HEK293 (cell line): Measurements from ENCODE around the gene CXXC5.
"Not testable (repeated sequence)": the region's sequence is repeated elsewhere in the genome, so short reads cannot be mapped to it uniquely, and the experiment has no call there.

Source experiments
- CTCF ChIA-PET: fragments of 350-600 bp; formaldehyde crosslinking; extraction: SDS; loops from one replicate; lab custom pipeline; 2021; ENCODE audit warnings: antibody characterized with exemption; lab: Yijun Ruan, JAX
- POLR2A ChIA-PET: fragments of 300-600 bp; formaldehyde crosslinking; extraction: SDS; loops from one replicate; lab custom pipeline; 2020; ENCODE audit warnings: antibody characterized with exemption, inconsistent platforms; lab: Yijun Ruan, JAX
- H3K27ac ChIP-seq: fragments of 200-500 bp; sonication (Bioruptor generic); 2 replicates; pipeline ENCODE4 v1.5.1; 2014; ENCODE audit warnings: low read depth, low read length, control low read depth, inconsistent platforms; ENCODE audit errors: extremely low read depth
- H3K36me3 ChIP-seq, 2 experiments: fragments of 200-500 bp in 1 of 2; sonication (Bioruptor generic) in 1 of 2; 1 replicate in 1 of 2; 2 replicates in 1 of 2; pipeline ENCODE4 v1.5.1; 2014 to 2017; ENCODE audit warnings: inconsistent platforms in 2 of 2, low read length in 2 of 2; ENCODE audit not compliant: control insufficient read depth in 2 of 2, insufficient read depth in 1 of 2
- H3K4me1 ChIP-seq: fragments of 200-500 bp; sonication (Bioruptor generic); 2 replicates; pipeline ENCODE4 v1.5.1; 2014; ENCODE audit warnings: mild to moderate bottlenecking, low read length, inconsistent platforms; ENCODE audit not compliant: control insufficient read depth, insufficient read depth
- H3K4me3 ChIP-seq: 2 replicates; pipeline ENCODE4 v1.5.1; 2011; ENCODE audit warnings: low read depth, mild to moderate bottlenecking, control low read depth, low read length, moderate library complexity
- H3K9me3 ChIP-seq: fragments of 200-500 bp; sonication (Bioruptor generic); 2 replicates; pipeline ENCODE4 v1.5.1; 2014; ENCODE audit warnings: low read depth, low read length, inconsistent platforms; ENCODE audit not compliant: control insufficient read depth, insufficient read depth
- BCL11A ChIP-seq: fragments of 450-650 bp; formaldehyde crosslinking; IDR thresholded peaks from 2 replicates; pipeline ENCODE4 v1.5.1; 2016; ENCODE audit warnings: low read depth, missing biosample characterization, missing genetic modification characterization
- GLIS2 ChIP-seq: fragments of 450-650 bp; formaldehyde crosslinking; IDR thresholded peaks from 2 replicates; pipeline ENCODE4 v1.5.1; 2016; ENCODE audit warnings: missing biosample characterization, missing genetic modification characterization
- PRDM1 ChIP-seq: fragments of 450-650 bp; formaldehyde crosslinking; IDR thresholded peaks from 2 replicates; pipeline ENCODE4; 2016; ENCODE audit warnings: missing biosample characterization, missing genetic modification characterization
- RBAK ChIP-seq: fragments of 450-650 bp; formaldehyde crosslinking; IDR thresholded peaks from 2 replicates; pipeline ENCODE4 v1.5.1; 2016; ENCODE audit warnings: missing biosample characterization, missing genetic modification characterization
- REPIN1 ChIP-seq: fragments of 450-650 bp; formaldehyde crosslinking; IDR thresholded peaks from 2 replicates; pipeline ENCODE4 v1.5.1; 2017; ENCODE audit warnings: missing biosample characterization, missing genetic modification characterization, low read depth
- ZBTB1 ChIP-seq: fragments of 450-650 bp; formaldehyde crosslinking; IDR thresholded peaks from 2 replicates; pipeline ENCODE4 v1.5.1; 2016; ENCODE audit warnings: missing biosample characterization, missing genetic modification characterization
- ZNF121 ChIP-seq: fragments of 450-650 bp; formaldehyde crosslinking; IDR thresholded peaks from 2 replicates; pipeline ENCODE4 v1.5.1; 2016; ENCODE audit warnings: missing biosample characterization, missing genetic modification characterization
- ZNF155 ChIP-seq: fragments of 450-650 bp; formaldehyde crosslinking; IDR thresholded peaks from 2 replicates; pipeline ENCODE4 v1.5.1; 2016; ENCODE audit warnings: missing biosample characterization, missing genetic modification characterization
- ZNF2 ChIP-seq: fragments of 450-650 bp; formaldehyde crosslinking; IDR thresholded peaks from 2 replicates; pipeline ENCODE4 v1.5.1; 2016; ENCODE audit warnings: missing biosample characterization, missing genetic modification characterization
- ZNF341 ChIP-seq: fragments of 450-650 bp; formaldehyde crosslinking; IDR thresholded peaks from 2 replicates; pipeline ENCODE4; 2016; ENCODE audit warnings: low read depth, missing biosample characterization, missing genetic modification characterization
- ZNF366 ChIP-seq: fragments of 450-650 bp; formaldehyde crosslinking; conservative IDR thresholded peaks from 2 replicates; pipeline ENCODE4 v1.5.1; 2016; ENCODE audit warnings: missing biosample characterization, missing genetic modification characterization
- ZNF37A ChIP-seq: fragments of 450-650 bp; IDR thresholded peaks from 2 replicates; pipeline ENCODE4 v1.5.1; 2018; ENCODE audit warnings: missing biosample characterization, missing genetic modification characterization
- ZNF391 ChIP-seq: fragments of 450-650 bp; formaldehyde crosslinking; IDR thresholded peaks from 2 replicates; pipeline ENCODE4 v1.5.1; 2016; ENCODE audit warnings: low read depth, missing biosample characterization, missing genetic modification characterization, borderline replicate concordance
- ZNF423 ChIP-seq: fragments of 450-650 bp; formaldehyde crosslinking; IDR thresholded peaks from 2 replicates; pipeline ENCODE4 v1.5.1; 2016; ENCODE audit warnings: missing biosample characterization, missing genetic modification characterization
- ZNF585B ChIP-seq: fragments of 450-650 bp; formaldehyde crosslinking; IDR thresholded peaks from 2 replicates; pipeline ENCODE4 v1.5.1; 2016; ENCODE audit warnings: missing biosample characterization, missing genetic modification characterization
- ZNF624 ChIP-seq: fragments of 450-650 bp; formaldehyde crosslinking; IDR thresholded peaks from 2 replicates; pipeline ENCODE4 v1.5.1; 2017; ENCODE audit warnings: missing biosample characterization, missing genetic modification characterization
- ZNF670 ChIP-seq: fragments of 450-650 bp; formaldehyde crosslinking; IDR thresholded peaks from 2 replicates; pipeline ENCODE4 v1.5.1; 2016; ENCODE audit warnings: missing biosample characterization, missing genetic modification characterization, low read depth
- ZNF830 ChIP-seq: fragments of 450-650 bp; IDR thresholded peaks from 2 replicates; pipeline ENCODE4 v1.5.0; 2018; ENCODE audit warnings: missing biosample characterization, missing genetic modification characterization, low read depth, mild to moderate bottlenecking, moderate library complexity
- TF ChIP-seq, protein P1 (sequence below): fragments of 450-650 bp; formaldehyde crosslinking; IDR thresholded peaks from 2 replicates; pipeline ENCODE4 v1.5.1; 2016; ENCODE audit warnings: missing biosample characterization, missing genetic modification characterization, borderline replicate concordance
- TF ChIP-seq, protein P2 (sequence below): fragments of 450-650 bp; formaldehyde crosslinking; IDR thresholded peaks from 2 replicates; pipeline ENCODE4 v1.5.1; 2016; ENCODE audit warnings: missing biosample characterization, missing genetic modification characterization
- TF ChIP-seq, protein P3 (sequence below): fragments of 450-650 bp; formaldehyde crosslinking; IDR thresholded peaks from 2 replicates; pipeline ENCODE4 v1.5.1; 2016; ENCODE audit warnings: missing biosample characterization, missing genetic modification characterization
- TF ChIP-seq, protein P4 (sequence below): fragments of 450-650 bp; formaldehyde crosslinking; IDR thresholded peaks from 2 replicates; pipeline ENCODE4 v1.5.1; 2016; ENCODE audit warnings: missing biosample characterization, missing genetic modification characterization

CXXC5 gene

DNA sequence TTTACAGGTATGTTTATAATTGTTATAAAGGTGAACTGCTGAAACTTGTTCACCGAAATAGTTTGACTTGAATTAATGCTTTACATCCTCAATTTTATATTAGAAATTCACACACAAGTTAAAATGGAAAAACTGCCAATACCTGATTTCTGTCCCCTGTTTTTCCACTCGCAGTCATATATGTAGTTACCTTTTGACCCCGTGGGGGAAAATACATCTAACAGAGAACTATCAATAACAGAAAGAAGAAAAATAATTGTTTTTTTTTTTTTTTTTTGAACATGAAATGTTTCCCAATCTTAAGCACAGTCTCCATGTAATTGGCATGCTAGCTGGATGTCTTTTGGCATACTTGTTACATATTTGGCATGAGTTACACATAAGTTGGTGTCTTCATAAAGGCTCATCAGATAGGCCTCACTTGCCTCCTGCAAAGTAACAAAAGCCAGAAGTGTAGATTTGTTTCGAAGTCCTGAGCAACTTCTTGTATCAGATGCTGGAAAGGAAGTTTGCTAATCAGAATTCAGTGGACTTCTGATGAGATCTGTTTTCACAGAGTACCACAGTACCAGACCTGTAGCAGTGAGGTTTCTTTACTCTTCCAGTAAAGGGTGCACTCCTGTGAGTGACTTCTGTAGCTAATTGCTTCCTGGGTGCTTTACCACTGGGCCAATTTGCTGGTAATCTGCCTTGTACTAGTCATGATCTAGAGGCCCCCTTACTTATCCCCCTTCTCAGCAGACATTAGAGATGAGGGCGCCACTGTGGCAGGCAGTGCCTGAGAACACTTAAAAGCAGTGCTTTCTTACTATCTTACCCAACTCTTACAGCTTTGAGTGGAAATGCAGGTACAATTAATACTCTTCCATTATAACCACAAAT lies 36.2 kb upstream of the CXXC5 start:
- Histone ChIP-seq H3K36me3 (peaks cover 30 to 35% of the 10 kb centered on the region in 2 experiments; a peak in 2 of 3 replicates), H3K4me1 (no peaks in the 10 kb centered on the region), H3K9me3 (no peaks in the 10 kb centered on the region), H3K27ac (no peak overlapping the region), H3K4me3 (no peak overlapping the region)
- ChIA-PET CTCF (interaction anchor here (0.7 to 1.4 kb wide), 3 partner anchors 20 to 357 kb away, joined by 3 to 4 read pairs (median 3); no protein-coding TSS in a partner anchor), POLR2A (no interaction called here)
- TF ChIP-seq, protein P1, sequence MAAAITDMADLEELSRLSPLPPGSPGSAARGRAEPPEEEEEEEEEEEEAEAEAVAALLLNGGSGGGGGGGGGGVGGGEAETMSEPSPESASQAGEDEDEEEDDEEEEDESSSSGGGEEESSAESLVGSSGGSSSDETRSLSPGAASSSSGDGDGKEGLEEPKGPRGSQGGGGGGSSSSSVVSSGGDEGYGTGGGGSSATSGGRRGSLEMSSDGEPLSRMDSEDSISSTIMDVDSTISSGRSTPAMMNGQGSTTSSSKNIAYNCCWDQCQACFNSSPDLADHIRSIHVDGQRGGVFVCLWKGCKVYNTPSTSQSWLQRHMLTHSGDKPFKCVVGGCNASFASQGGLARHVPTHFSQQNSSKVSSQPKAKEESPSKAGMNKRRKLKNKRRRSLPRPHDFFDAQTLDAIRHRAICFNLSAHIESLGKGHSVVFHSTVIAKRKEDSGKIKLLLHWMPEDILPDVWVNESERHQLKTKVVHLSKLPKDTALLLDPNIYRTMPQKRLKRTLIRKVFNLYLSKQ (tag by site-specific recombination), result no peak
- TF ChIP-seq BCL11A (no peak), ZNF423 (0 out of 2 replicates have a peak, but pooled peaks have one; percentile 24), ZNF2 (no peak), ZNF830 (tag by site-specific recombination) (no peak), GLIS2 (tag by site-specific recombination) (no peak)

DNA sequence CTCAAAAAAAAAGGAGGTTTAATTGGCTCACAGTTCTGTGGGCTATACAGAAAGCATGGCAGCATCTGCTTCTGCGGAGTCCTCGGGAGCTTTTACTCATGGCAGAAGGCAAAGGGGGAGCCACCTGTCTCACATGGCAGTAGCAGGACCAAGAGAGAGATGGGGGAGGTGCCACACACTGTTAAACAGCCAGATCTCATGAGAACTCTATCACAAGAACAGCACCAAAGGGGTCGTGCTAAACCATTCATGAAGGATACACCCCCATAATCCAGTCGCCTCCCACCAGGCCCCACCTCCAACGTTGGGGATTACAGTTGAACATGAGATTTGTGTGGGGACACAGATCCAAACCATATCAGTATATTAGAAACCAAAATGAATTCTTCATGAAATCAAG lies 28.3 kb upstream of the CXXC5 start:
- Histone ChIP-seq H3K27ac (no peak overlapping the region), H3K4me3 (no peak overlapping the region)
- CTCF ChIA-PET, result no interaction called here
- no peak for TF ChIP-seq ZNF155 (tag by site-specific recombination)
- peak; percentile 55 for TF ChIP-seq ZNF341
- TF ChIP-seq ZNF391 (tag by site-specific recombination), result no peak
- no peak for TF ChIP-seq ZNF585B
- TF ChIP-seq, all 188 proteins: peak for 1
- no peaks in the 10 kb centered on the region for H3K4me1 ChIP-seq
- POLR2A ChIA-PET, result interaction anchor here (0.5 kb wide), 1 partner anchor 43 kb away, joined by 3 read pairs; no protein-coding TSS in a partner anchor
- H3K9me3 ChIP-seq, result no peaks in the 10 kb centered on the region
- peaks cover 65 to 81% of the 10 kb centered on the region in 2 experiments for H3K36me3 ChIP-seq

DNA sequence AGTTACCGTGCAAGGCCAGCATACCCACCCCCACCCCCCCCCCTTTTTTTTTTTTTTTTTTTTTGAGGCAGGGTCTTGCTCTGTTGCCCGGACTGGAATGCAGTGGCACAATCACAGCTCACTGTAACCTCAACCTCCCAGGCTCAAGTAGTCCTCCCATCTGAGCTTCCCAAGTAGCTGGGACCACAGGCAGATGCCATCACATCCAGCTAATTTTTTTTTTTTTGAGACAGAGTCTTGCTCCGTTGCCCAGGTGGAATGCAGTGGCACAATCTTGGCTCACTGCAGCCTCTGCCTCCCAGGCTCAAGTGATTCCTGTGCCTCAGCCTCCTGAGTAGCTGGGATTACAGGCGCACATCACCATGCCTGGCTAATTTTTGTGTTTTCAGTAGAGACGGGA lies 22.8 kb upstream of the CXXC5 start:
- not testable (repeated sequence) for H3K9me3 ChIP-seq, H3K4me3 ChIP-seq, H3K4me1 ChIP-seq, H3K27ac ChIP-seq
- peaks cover 67 to 81% of the 10 kb centered on the region in 2 experiments for H3K36me3 ChIP-seq
- 0 out of 2 replicates have a peak, but pooled peaks have one; percentile 19 for TF ChIP-seq ZNF121
- CTCF ChIA-PET, result interaction anchor here (0.7 to 14.2 kb wide), 4 partner anchors 11 to 343 kb away, joined by 3 to 269 read pairs (median 4); no protein-coding TSS in a partner anchor
- POLR2A ChIA-PET, result interaction anchor here (0.6 kb wide), 1 partner anchor 60 kb away, joined by 4 read pairs; no protein-coding TSS in a partner anchor

DNA sequence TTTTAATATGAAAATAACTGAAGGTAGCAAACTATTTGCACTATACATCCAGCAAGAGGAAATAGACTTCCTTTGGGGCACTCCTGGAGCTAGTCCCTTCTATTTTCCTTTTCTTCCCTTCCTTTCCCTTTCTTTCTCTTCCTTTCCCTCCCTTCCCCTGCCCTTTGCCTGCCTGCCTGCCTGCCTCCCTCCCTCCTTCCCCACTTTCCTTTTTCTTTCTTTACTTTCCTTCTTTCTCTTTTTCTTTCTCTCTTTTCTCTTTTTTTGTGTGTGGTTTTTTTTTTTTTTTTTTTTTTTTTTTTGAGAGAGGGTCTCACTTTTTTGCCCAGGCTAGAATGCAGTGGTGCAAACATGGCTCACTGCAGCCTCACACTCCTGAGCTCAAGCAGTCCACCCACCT lies 17.3 kb upstream of the CXXC5 start:
- Histone ChIP-seq H3K4me1 (no peaks in the 10 kb centered on the region), H3K36me3 (peaks cover 22 to 55% of the 10 kb centered on the region in 2 experiments), H3K27ac (no peak overlapping the region), H3K4me3 (no peak overlapping the region), H3K9me3 (no peaks in the 10 kb centered on the region)
- CTCF ChIA-PET, result interaction anchor here (0.6 to 14.2 kb wide), 5 partner anchors 10 to 338 kb away, joined by 3 to 269 read pairs (median 37); no protein-coding TSS in a partner anchor
- POLR2A ChIA-PET, result no interaction called here
- TF ChIP-seq ZBTB1 (tag by site-specific recombination) (no peak), ZNF37A (tag by site-specific recombination) (no peak), ZNF670 (tag by site-specific recombination) (no peak), PRDM1 (tag by site-specific recombination) (peak; percentile 100), ZNF624 (tag by site-specific recombination) (no peak), REPIN1 (no peak), ZNF366 (tag by site-specific recombination) (peak; percentile 76), RBAK (no peak)
- TF ChIP-seq, protein P2, sequence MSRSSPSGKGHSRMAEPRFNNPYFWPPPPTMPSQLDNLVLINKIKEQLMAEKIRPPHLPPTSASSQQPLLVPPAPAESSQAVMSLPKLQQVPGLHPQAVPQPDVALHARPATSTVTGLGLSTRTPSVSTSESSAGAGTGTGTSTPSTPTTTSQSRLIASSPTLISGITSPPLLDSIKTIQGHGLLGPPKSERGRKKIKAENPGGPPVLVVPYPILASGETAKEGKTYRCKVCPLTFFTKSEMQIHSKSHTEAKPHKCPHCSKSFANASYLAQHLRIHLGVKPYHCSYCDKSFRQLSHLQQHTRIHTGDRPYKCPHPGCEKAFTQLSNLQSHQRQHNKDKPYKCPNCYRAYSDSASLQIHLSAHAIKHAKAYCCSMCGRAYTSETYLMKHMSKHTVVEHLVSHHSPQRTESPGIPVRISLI (tag by site-specific recombination), result peak; percentile 90
- TF ChIP-seq, protein P3, sequence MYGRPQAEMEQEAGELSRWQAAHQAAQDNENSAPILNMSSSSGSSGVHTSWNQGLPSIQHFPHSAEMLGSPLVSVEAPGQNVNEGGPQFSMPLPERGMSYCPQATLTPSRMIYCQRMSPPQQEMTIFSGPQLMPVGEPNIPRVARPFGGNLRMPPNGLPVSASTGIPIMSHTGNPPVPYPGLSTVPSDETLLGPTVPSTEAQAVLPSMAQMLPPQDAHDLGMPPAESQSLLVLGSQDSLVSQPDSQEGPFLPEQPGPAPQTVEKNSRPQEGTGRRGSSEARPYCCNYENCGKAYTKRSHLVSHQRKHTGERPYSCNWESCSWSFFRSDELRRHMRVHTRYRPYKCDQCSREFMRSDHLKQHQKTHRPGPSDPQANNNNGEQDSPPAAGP (tag by site-specific recombination), result no peak
- TF ChIP-seq, protein P4, sequence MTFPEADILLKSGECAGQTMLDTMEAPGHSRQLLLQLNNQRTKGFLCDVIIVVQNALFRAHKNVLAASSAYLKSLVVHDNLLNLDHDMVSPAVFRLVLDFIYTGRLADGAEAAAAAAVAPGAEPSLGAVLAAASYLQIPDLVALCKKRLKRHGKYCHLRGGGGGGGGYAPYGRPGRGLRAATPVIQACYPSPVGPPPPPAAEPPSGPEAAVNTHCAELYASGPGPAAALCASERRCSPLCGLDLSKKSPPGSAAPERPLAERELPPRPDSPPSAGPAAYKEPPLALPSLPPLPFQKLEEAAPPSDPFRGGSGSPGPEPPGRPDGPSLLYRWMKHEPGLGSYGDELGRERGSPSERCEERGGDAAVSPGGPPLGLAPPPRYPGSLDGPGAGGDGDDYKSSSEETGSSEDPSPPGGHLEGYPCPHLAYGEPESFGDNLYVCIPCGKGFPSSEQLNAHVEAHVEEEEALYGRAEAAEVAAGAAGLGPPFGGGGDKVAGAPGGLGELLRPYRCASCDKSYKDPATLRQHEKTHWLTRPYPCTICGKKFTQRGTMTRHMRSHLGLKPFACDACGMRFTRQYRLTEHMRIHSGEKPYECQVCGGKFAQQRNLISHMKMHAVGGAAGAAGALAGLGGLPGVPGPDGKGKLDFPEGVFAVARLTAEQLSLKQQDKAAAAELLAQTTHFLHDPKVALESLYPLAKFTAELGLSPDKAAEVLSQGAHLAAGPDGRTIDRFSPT (tag by site-specific recombination), result no peak
